Neural progenitor cell (in vitro differentiated cells): ENCODE measurements around the gene GULP1.

Experiments used
- EZH2 ChIP-seq: fragments of 200-600 bp; sonication (generic); IDR thresholded peaks from 2 replicates; pipeline ENCODE4 v1.6.1; 2017; ENCODE audit warnings: antibody characterized with exemption, mild to moderate bottlenecking, moderate library complexity
- EZH2phosphoT487 ChIP-seq: fragments of 200-600 bp; sonication (generic); IDR thresholded peaks from 2 replicates; pipeline ENCODE4 v1.6.1; 2017; ENCODE audit warnings: antibody characterized with exemption
- TF ChIP-seq, protein P1 (sequence below): fragments of 200-600 bp; sonication (generic); IDR thresholded peaks from 2 replicates; pipeline ENCODE4 v1.5.1; 2017; ENCODE audit warnings: antibody characterized with exemption, mild to moderate bottlenecking

DNA sequence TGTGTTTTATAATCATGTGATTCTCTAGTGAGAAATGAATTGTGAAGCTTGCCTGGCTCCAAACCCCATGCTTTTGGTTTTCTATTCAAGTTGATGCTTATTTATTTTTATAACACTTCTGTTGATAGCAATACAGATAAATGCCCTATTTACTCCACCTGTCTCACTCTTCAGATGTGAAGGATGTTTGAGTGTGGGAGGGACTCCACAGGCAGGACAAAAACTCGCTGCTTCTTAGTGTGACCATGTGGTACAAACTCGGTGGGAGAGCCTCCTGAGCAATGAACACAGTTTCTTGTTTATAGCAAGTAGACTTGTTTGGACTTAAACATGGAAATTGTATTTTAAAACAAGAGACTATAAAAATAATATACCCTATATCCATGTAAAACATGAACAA is 219.7 kb downstream of the GULP1 start:
- TF ChIP-seq, protein P1, sequence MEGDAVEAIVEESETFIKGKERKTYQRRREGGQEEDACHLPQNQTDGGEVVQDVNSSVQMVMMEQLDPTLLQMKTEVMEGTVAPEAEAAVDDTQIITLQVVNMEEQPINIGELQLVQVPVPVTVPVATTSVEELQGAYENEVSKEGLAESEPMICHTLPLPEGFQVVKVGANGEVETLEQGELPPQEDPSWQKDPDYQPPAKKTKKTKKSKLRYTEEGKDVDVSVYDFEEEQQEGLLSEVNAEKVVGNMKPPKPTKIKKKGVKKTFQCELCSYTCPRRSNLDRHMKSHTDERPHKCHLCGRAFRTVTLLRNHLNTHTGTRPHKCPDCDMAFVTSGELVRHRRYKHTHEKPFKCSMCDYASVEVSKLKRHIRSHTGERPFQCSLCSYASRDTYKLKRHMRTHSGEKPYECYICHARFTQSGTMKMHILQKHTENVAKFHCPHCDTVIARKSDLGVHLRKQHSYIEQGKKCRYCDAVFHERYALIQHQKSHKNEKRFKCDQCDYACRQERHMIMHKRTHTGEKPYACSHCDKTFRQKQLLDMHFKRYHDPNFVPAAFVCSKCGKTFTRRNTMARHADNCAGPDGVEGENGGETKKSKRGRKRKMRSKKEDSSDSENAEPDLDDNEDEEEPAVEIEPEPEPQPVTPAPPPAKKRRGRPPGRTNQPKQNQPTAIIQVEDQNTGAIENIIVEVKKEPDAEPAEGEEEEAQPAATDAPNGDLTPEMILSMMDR = no peak
- TF ChIP-seq EZH2 (no peak), EZH2phosphoT487 (no peak)
